Loucy (cell line): ENCODE measurements around the gene MAGEB1.

ENCODE experiments used
- CTCF ChIP-seq: fragments of 200-600 bp; sonication (generic); conservative IDR thresholded peaks from 2 replicates; pipeline ENCODE4 v1.5.1; 2014; ENCODE audit warnings: mild to moderate bottlenecking, antibody characterized with exemption, low read length
- EZH2phosphoT487 ChIP-seq: fragments of 200-600 bp; IDR thresholded peaks from 2 replicates; pipeline ENCODE4 v1.6.1; 2018; ENCODE audit warnings: antibody characterized with exemption, mild to moderate bottlenecking, moderate library complexity, borderline replicate concordance

GRCh38 chrX:30280428-30280827 lies 33.5 kb downstream of the MAGEB1 start:
- TF ChIP-seq EZH2phosphoT487 (no peak), CTCF (no peak)
